ENCODE measurements around the gene ZEB1. TPM values are rescaled to one million over a fixed set of nuclear protein-coding genes. Genes with fewer than 3 reads are reported as not detected.

Gene ZEB1
- total and polyA plus RNA-seq, 9 of the 15 experiments (the other 6 are each of a cell fraction or from before 2014, with no cell fraction given), result 2.1 to 8.4 (median 4.9) TPM

- no peak for TF ChIP-seq TFAM (CRISPR knock-in tag; conservative IDR thresholded peaks at IDR 0.05)
- no peak for TF ChIP-seq KLF13 (tag; IDR thresholded peaks at IDR 0.05; ENCODE audit: borderline replicate concordance, low read depth)
- no peak for TF ChIP-seq ZNF354B (CRISPR knock-in tag; IDR thresholded peaks at IDR 0.05)
- no peak for TF ChIP-seq RBM17 (IDR thresholded peaks at IDR 0.05; ENCODE audit: borderline replicate concordance, low read depth, low read length)
- peak; percentile 56; the same call in 1 of the 2 replicates for TF ChIP-seq ATF3 (IDR thresholded peaks at IDR 0.05)
- no peak for TF ChIP-seq ATF3 (CRISPR knock-in tag; conservative IDR thresholded peaks at IDR 0.05)
- no peak for TF ChIP-seq GABPA (tag; conservative IDR thresholded peaks at IDR 0.05; ENCODE audit: low read depth)
- no peak for TF ChIP-seq MCM2 (IDR thresholded peaks at IDR 0.05; ENCODE audit: low read depth)
- TF ChIP-seq, protein P1, sequence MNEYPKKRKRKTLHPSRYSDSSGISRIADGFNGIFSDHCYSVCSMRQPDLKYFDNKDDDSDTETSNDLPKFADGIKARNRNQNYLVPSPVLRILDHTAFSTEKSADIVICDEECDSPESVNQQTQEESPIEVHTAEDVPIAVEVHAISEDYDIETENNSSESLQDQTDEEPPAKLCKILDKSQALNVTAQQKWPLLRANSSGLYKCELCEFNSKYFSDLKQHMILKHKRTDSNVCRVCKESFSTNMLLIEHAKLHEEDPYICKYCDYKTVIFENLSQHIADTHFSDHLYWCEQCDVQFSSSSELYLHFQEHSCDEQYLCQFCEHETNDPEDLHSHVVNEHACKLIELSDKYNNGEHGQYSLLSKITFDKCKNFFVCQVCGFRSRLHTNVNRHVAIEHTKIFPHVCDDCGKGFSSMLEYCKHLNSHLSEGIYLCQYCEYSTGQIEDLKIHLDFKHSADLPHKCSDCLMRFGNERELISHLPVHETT (CRISPR knock-in tag; conservative IDR thresholded peaks at IDR 0.05 in 1 of 2, IDR thresholded peaks at IDR 0.05 in 1 of 2), result no peak
- no peak for TF ChIP-seq ZNF668 (CRISPR knock-in tag; IDR thresholded peaks at IDR 0.05)
- TF ChIP-seq SP1 (CRISPR knock-in tag; IDR thresholded peaks at IDR 0.05), result no peak
- no peak for TF ChIP-seq NCOA6 (IDR thresholded peaks at IDR 0.05)
- TF ChIP-seq, protein P2, sequence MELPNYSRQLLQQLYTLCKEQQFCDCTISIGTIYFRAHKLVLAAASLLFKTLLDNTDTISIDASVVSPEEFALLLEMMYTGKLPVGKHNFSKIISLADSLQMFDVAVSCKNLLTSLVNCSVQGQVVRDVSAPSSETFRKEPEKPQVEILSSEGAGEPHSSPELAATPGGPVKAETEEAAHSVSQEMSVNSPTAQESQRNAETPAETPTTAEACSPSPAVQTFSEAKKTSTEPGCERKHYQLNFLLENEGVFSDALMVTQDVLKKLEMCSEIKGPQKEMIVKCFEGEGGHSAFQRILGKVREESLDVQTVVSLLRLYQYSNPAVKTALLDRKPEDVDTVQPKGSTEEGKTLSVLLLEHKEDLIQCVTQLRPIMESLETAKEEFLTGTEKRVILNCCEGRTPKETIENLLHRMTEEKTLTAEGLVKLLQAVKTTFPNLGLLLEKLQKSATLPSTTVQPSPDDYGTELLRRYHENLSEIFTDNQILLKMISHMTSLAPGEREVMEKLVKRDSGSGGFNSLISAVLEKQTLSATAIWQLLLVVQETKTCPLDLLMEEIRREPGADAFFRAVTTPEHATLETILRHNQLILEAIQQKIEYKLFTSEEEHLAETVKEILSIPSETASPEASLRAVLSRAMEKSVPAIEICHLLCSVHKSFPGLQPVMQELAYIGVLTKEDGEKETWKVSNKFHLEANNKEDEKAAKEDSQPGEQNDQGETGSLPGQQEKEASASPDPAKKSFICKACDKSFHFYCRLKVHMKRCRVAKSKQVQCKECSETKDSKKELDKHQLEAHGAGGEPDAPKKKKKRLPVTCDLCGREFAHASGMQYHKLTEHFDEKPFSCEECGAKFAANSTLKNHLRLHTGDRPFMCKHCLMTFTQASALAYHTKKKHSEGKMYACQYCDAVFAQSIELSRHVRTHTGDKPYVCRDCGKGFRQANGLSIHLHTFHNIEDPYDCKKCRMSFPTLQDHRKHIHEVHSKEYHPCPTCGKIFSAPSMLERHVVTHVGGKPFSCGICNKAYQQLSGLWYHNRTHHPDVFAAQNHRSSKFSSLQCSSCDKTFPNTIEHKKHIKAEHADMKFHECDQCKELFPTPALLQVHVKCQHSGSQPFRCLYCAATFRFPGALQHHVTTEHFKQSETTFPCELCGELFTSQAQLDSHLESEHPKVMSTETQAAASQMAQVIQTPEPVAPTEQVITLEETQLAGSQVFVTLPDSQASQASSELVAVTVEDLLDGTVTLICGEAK (IDR thresholded peaks at IDR 0.05), result no peak
- TF ChIP-seq, protein P2 (CRISPR knock-in tag; IDR thresholded peaks at IDR 0.05), result no peak
- TF ChIP-seq ELF1 (tag; IDR thresholded peaks at IDR 0.05), result peak; percentile 33; the same call in 1 of the 2 replicates
- no peak for TF ChIP-seq ZNF263 (CRISPR knock-in tag; IDR thresholded peaks at IDR 0.05; ENCODE audit: borderline replicate concordance)
- TF ChIP-seq RBM25 (IDR thresholded peaks at IDR 0.05; ENCODE audit: low read depth, low read length, severe bottlenecking), result no peak
Observed at GRCh38 chr10:31278279-31278941, 40.6 kb upstream of the ZEB1 start (continued).
